Mesothelial cell of epicardium (in vitro differentiated cells): ENCODE results near the gene CD300H. TPM values are rescaled to one million over a fixed set of nuclear protein-coding genes. Genes with fewer than 3 reads are reported as not detected.

ENCODE experiments used
- DNase-seq, 2 experiments: peaks; one replicate each; pipeline ENCODE4 v3.0.0; 2021; ENCODE audit warnings: low spot score in 2 of 2; ENCODE audit not compliant: unreplicated experiment in 2 of 2
- H3K27ac Mint-ChIP-seq: 2 replicates; pipeline ENCODE4 v1.8.0; 2021; ENCODE audit warnings: mixed read lengths
- H3K27me3 Mint-ChIP-seq: 2 replicates; pipeline ENCODE4 v1.8.0; 2021; ENCODE audit warnings: low read depth, mixed read lengths
- H3K36me3 Mint-ChIP-seq: 2 replicates; pipeline ENCODE4 v1.8.0; 2021; ENCODE audit warnings: mixed read lengths
- H3K4me1 Mint-ChIP-seq: 2 replicates; pipeline ENCODE4 v1.8.0; 2021; ENCODE audit warnings: mixed read lengths
- H3K4me3 Mint-ChIP-seq: 2 replicates; pipeline ENCODE4 v1.8.0; 2021; ENCODE audit warnings: mild to moderate bottlenecking, moderate library complexity, mixed read lengths
- H3K9me3 Mint-ChIP-seq: 2 replicates; pipeline ENCODE4 v1.8.0; 2021; ENCODE audit warnings: mixed read lengths
- CTCF ChIP-seq: fragments of 200-600 bp; sonication (generic); IDR thresholded peaks from one replicate; pipeline ENCODE4 v1.5.0; 2021; ENCODE audit warnings: antibody characterized with exemption; ENCODE audit not compliant: unreplicated experiment
- total RNA-seq: library from RNA; stranded (reverse); gene quantifications from 3 replicates; pipeline ENCODE4 v1.2.1, GENCODE V29; 2021

Gene CD300H
- total RNA-seq, 1 donor from 2014 or later: not detected

GRCh38 chr17:74531231-74531761 lies 36.0 kb downstream of the CD300H start, which contains the start of gene CD300LB:
CD300LB (minus strand) TSS chr17:74531475; CDS start chr17:74531350, 125 bp downstream.
- no peaks in the 10 kb centered on the region for H3K4me1 Mint-ChIP-seq
- H3K4me3 Mint-ChIP-seq: no peak within 1 kb of the TSS
- TF ChIP-seq CTCF: no peak
- DNase-seq: peak; percentile 5 to 16
- H3K27me3 Mint-ChIP-seq: peaks cover 50% of the 10 kb centered on the region
- peaks cover 3% of the 10 kb centered on the region for H3K9me3 Mint-ChIP-seq
- no peaks in the 10 kb centered on the region for H3K36me3 Mint-ChIP-seq
- H3K27ac Mint-ChIP-seq: no peak within 1 kb of the TSS

GRCh38 chr17:74530831-74531150 lies 36.5 kb downstream of the CD300H start:
- Mint-ChIP-seq H3K4me3 (no peak overlapping the region), H3K9me3 (peaks cover 3% of the 10 kb centered on the region), H3K4me1 (no peaks in the 10 kb centered on the region), H3K36me3 (no peaks in the 10 kb centered on the region), H3K27ac (no peak overlapping the region), H3K27me3 (peaks cover 52% of the 10 kb centered on the region)
- peak in 1 of 2 experiments; percentile 9 for DNase-seq
- TF ChIP-seq CTCF: no peak

GRCh38 chr17:74529243-74529642 lies 38.1 kb downstream of the CD300H start:
- Mint-ChIP-seq H3K27me3 (peaks cover 60% of the 10 kb centered on the region), H3K27ac (no peak overlapping the region)

GRCh38 chr17:74528491-74529199 lies 38.7 kb downstream of the CD300H start:
- peak in 1 of 2 experiments; percentile 10 for DNase-seq
- Mint-ChIP-seq H3K4me1 (no peaks in the 10 kb centered on the region), H3K27me3 (peaks cover 64% of the 10 kb centered on the region), H3K27ac (no peak overlapping the region), H3K4me3 (no peak overlapping the region), H3K36me3 (no peaks in the 10 kb centered on the region), H3K9me3 (no peaks in the 10 kb centered on the region)
- no peak for TF ChIP-seq CTCF

More at GRCh38 chr17:74529243-74529642, 38.1 kb downstream of the CD300H start:
- Mint-ChIP-seq H3K9me3 (no peaks in the 10 kb centered on the region), H3K36me3 (no peaks in the 10 kb centered on the region), H3K4me3 (no peak overlapping the region), H3K4me1 (no peaks in the 10 kb centered on the region)
- DNase-seq: peak in 1 of 2 experiments; percentile 20
- no peak for TF ChIP-seq CTCF

GRCh38 chr17:74527756-74528155 lies 39.6 kb downstream of the CD300H start:
- no peaks in the 10 kb centered on the region for H3K36me3 Mint-ChIP-seq

More at GRCh38 chr17:74527756-74528155, 39.6 kb downstream of the CD300H start:
- DNase-seq: no peak
- Mint-ChIP-seq H3K27me3 (peaks cover 67% of the 10 kb centered on the region), H3K9me3 (no peaks in the 10 kb centered on the region), H3K27ac (no peak overlapping the region), H3K4me1 (no peaks in the 10 kb centered on the region), H3K4me3 (no peak overlapping the region)
- TF ChIP-seq CTCF: no peak
